C4-2B (cell line): Measurements from ENCODE around the gene STARD10.

ENCODE experiments used
- ZFX ChIP-seq: fragments of 450-650 bp; IDR thresholded peaks from 2 replicates; pipeline ENCODE4 v1.6.1; 2017
- TF ChIP-seq, protein P1 (sequence below): fragments of 450-650 bp; conservative IDR thresholded peaks from 2 replicates; pipeline ENCODE4 v1.5.1; 2017; ENCODE audit warnings: mild to moderate bottlenecking

DNA sequence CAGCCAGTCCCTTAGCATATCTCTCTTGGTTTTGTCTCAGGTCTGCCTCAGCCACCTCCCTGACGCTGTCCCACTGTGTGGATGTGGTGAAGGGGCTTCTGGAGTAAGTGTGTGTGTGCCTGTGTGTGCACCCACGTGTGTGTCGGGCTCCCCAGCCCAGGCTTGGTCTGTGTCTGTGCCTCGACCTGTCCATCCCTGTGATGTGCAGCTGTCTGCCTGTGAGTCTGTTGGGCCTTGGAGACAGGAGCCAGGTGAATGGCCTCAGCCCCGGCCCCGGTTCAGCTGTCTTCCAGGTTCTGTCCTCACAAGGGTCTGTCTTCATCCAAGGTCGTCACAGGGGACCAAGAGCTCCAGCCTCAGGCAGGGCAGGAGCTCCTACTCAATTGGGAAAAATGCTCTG is 30.2 kb upstream of the STARD10 start:
- TF ChIP-seq, protein P1, sequence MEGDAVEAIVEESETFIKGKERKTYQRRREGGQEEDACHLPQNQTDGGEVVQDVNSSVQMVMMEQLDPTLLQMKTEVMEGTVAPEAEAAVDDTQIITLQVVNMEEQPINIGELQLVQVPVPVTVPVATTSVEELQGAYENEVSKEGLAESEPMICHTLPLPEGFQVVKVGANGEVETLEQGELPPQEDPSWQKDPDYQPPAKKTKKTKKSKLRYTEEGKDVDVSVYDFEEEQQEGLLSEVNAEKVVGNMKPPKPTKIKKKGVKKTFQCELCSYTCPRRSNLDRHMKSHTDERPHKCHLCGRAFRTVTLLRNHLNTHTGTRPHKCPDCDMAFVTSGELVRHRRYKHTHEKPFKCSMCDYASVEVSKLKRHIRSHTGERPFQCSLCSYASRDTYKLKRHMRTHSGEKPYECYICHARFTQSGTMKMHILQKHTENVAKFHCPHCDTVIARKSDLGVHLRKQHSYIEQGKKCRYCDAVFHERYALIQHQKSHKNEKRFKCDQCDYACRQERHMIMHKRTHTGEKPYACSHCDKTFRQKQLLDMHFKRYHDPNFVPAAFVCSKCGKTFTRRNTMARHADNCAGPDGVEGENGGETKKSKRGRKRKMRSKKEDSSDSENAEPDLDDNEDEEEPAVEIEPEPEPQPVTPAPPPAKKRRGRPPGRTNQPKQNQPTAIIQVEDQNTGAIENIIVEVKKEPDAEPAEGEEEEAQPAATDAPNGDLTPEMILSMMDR = no peak
- TF ChIP-seq ZFX = no peak
